Neural cell (in vitro differentiated cells): ENCODE data around the gene CFAP61. TPM values are rescaled to one million over a fixed set of nuclear protein-coding genes. Genes with fewer than 3 reads are reported as not detected.

Experiments used
- H2AFZ ChIP-seq: fragments of 200-600, 300-800 bp; sonication (generic), shearing (Covaris generic); 2 replicates; pipeline ENCODE4 v1.6.0; 2014; ENCODE audit warnings: low read depth, mild to moderate bottlenecking, antibody characterized with exemption, low read length, moderate library complexity
- H3F3A ChIP-seq: fragments of 200-600 bp; shearing (Covaris generic); 2 replicates; pipeline ENCODE4 v1.6.1; 2016; ENCODE audit warnings: mild to moderate bottlenecking, moderate library complexity, mixed read lengths, antibody characterized with exemption, low read length; ENCODE audit not compliant: insufficient read depth, poor library complexity, severe bottlenecking
- H3K27ac ChIP-seq: fragments of 200-600, 300-800 bp; sonication (generic), shearing (Covaris generic); 2 replicates; pipeline ENCODE4 v1.5.1; 2014; ENCODE audit warnings: mild to moderate bottlenecking, low read length, moderate library complexity
- H3K27me3 ChIP-seq: fragments of 300-800, 200-600 bp; sonication (generic), shearing (Covaris generic); 2 replicates; pipeline ENCODE4 v1.6.0; 2014; ENCODE audit warnings: mild to moderate bottlenecking, low read depth, low read length, moderate library complexity; ENCODE audit not compliant: insufficient read depth
- H3K36me3 ChIP-seq: fragments of 300-800, 200-600 bp; sonication (generic), shearing (Covaris generic); 2 replicates; pipeline ENCODE4 v1.5.1; 2014; ENCODE audit warnings: mild to moderate bottlenecking, antibody characterized with exemption, low read length, moderate library complexity; ENCODE audit not compliant: insufficient read depth
- H3K4me2 ChIP-seq: fragments of 300-800, 200-600 bp; sonication (generic), shearing (Covaris generic); 2 replicates; pipeline ENCODE4 v1.6.0; 2014; ENCODE audit warnings: mild to moderate bottlenecking, low read length
- H3K4me3 ChIP-seq: fragments of 300-800, 200-600 bp; sonication (generic), shearing (Covaris generic); 2 replicates; pipeline ENCODE4 v1.5.1; 2014; ENCODE audit warnings: mild to moderate bottlenecking, low read length, moderate library complexity
- H3K79me2 ChIP-seq: fragments of 200-600 bp; shearing (Covaris generic); replicated peaks from 2 replicates; pipeline ENCODE4 v1.6.0; 2014; ENCODE audit warnings: mild to moderate bottlenecking, low read length, moderate library complexity; ENCODE audit not compliant: insufficient read depth
- H3K9ac ChIP-seq: fragments of 300-800, 200-600 bp; sonication (generic), shearing (Covaris generic); 2 replicates; pipeline ENCODE4 v1.6.1; 2016; ENCODE audit warnings: mild to moderate bottlenecking, low read length, mixed read lengths
- H3K9me2 ChIP-seq: fragments of 200-600 bp; shearing (Covaris generic); 2 replicates; pipeline ENCODE4 v1.6.1; 2016; ENCODE audit warnings: mild to moderate bottlenecking, low read length, mixed read lengths; ENCODE audit not compliant: insufficient read depth
- H3K9me3 ChIP-seq: fragments of 200-600, 300-800 bp; sonication (generic), shearing (Covaris generic); 2 replicates; pipeline ENCODE4 v1.6.1; 2016; ENCODE audit warnings: mild to moderate bottlenecking, mixed run types, low read length, moderate library complexity, mixed read lengths
- H4K20me1 ChIP-seq: fragments of 200-600 bp; shearing (Covaris generic); 2 replicates; pipeline ENCODE4 v1.6.1; 2016; ENCODE audit warnings: mild to moderate bottlenecking, mixed run types; ENCODE audit not compliant: insufficient read depth
- EP300 ChIP-seq: fragments of 450-650 bp; conservative IDR thresholded peaks from 2 replicates; pipeline ENCODE4 v1.6.1; 2014; ENCODE audit warnings: antibody characterized with exemption, mild to moderate bottlenecking, moderate library complexity; ENCODE audit not compliant: poor library complexity, severe bottlenecking
- EZH2 ChIP-seq: fragments of 200-600, 300-800 bp; shearing (Covaris generic), sonication (generic); IDR thresholded peaks from 2 replicates; pipeline ENCODE4 v1.6.1; 2014; ENCODE audit warnings: antibody characterized with exemption, low read length, borderline replicate concordance, mild to moderate bottlenecking; ENCODE audit not compliant: insufficient read depth, poor library complexity, severe bottlenecking
- MXI1 ChIP-seq: fragments of 450-650 bp; conservative IDR thresholded peaks from 2 replicates; pipeline ENCODE4 v1.6.1; 2014; ENCODE audit warnings: antibody characterized with exemption, mild to moderate bottlenecking; ENCODE audit not compliant: poor library complexity, severe bottlenecking
- POLR2AphosphoS5 ChIP-seq: IDR thresholded peaks from 2 replicates; pipeline ENCODE4 v1.6.1; 2012
- RAD21 ChIP-seq: fragments of 450-650 bp; conservative IDR thresholded peaks from 2 replicates; pipeline ENCODE4 v1.6.1; 2014; ENCODE audit warnings: antibody characterized with exemption, mild to moderate bottlenecking, moderate library complexity
- SMC3 ChIP-seq: fragments of 450-650 bp; conservative IDR thresholded peaks from 2 replicates; pipeline ENCODE4 v1.6.1; 2014; ENCODE audit warnings: antibody characterized with exemption, mild to moderate bottlenecking, moderate library complexity; ENCODE audit not compliant: poor library complexity
- TAF1 ChIP-seq: IDR thresholded peaks from 2 replicates; pipeline ENCODE4 v1.6.1; 2012; ENCODE audit warnings: low read depth
- polyA plus RNA-seq: library from polyadenylated mRNA; depleted of rRNA; stranded (reverse); fragments of >200 nt; gene quantifications from 2 replicates; pipeline ENCODE4 v1.2.3, GENCODE V29; 2014
- TF ChIP-seq, protein P1 (sequence below): IDR thresholded peaks from 2 replicates; pipeline ENCODE4 v1.6.1; 2012; ENCODE audit warnings: borderline replicate concordance
- TF ChIP-seq, protein P2 (sequence below): fragments of 450-650 bp; IDR thresholded peaks from 2 replicates; pipeline ENCODE4 v1.5.1; 2014; ENCODE audit warnings: antibody characterized with exemption, mild to moderate bottlenecking, moderate library complexity; ENCODE audit not compliant: poor library complexity, severe bottlenecking

The CFAP61 gene
- polyA plus RNA-seq, 1 donor from 2014 or later = 0.42 TPM

GRCh38 chr20:20139403-20139802 lies 87.1 kb downstream of the CFAP61 start:
- H3K9me3 ChIP-seq = no peaks in the 10 kb centered on the region
- no peak overlapping the region for H3K4me2 ChIP-seq
- no peaks in the 10 kb centered on the region for H3K36me3 ChIP-seq
- no peak overlapping the region for H3K27ac ChIP-seq
- H3K4me3 ChIP-seq = no peak overlapping the region
- H3K27me3 ChIP-seq = no peaks in the 10 kb centered on the region
- no peaks in the 10 kb centered on the region for H3K79me2 ChIP-seq
- H3K9ac ChIP-seq = no peak overlapping the region
- no peak overlapping the region for H2AFZ ChIP-seq
- no peaks in the 10 kb centered on the region for H4K20me1 ChIP-seq
- TF ChIP-seq EZH2 = no peak
- TF ChIP-seq EP300 = no peak
- TF ChIP-seq, protein P1, sequence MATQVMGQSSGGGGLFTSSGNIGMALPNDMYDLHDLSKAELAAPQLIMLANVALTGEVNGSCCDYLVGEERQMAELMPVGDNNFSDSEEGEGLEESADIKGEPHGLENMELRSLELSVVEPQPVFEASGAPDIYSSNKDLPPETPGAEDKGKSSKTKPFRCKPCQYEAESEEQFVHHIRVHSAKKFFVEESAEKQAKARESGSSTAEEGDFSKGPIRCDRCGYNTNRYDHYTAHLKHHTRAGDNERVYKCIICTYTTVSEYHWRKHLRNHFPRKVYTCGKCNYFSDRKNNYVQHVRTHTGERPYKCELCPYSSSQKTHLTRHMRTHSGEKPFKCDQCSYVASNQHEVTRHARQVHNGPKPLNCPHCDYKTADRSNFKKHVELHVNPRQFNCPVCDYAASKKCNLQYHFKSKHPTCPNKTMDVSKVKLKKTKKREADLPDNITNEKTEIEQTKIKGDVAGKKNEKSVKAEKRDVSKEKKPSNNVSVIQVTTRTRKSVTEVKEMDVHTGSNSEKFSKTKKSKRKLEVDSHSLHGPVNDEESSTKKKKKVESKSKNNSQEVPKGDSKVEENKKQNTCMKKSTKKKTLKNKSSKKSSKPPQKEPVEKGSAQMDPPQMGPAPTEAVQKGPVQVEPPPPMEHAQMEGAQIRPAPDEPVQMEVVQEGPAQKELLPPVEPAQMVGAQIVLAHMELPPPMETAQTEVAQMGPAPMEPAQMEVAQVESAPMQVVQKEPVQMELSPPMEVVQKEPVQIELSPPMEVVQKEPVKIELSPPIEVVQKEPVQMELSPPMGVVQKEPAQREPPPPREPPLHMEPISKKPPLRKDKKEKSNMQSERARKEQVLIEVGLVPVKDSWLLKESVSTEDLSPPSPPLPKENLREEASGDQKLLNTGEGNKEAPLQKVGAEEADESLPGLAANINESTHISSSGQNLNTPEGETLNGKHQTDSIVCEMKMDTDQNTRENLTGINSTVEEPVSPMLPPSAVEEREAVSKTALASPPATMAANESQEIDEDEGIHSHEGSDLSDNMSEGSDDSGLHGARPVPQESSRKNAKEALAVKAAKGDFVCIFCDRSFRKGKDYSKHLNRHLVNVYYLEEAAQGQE = no peak
- no peak for TF ChIP-seq POLR2AphosphoS5
- no peak for TF ChIP-seq SMC3
- no peak for TF ChIP-seq TAF1
- no peak for TF ChIP-seq RAD21
- TF ChIP-seq, protein P2, sequence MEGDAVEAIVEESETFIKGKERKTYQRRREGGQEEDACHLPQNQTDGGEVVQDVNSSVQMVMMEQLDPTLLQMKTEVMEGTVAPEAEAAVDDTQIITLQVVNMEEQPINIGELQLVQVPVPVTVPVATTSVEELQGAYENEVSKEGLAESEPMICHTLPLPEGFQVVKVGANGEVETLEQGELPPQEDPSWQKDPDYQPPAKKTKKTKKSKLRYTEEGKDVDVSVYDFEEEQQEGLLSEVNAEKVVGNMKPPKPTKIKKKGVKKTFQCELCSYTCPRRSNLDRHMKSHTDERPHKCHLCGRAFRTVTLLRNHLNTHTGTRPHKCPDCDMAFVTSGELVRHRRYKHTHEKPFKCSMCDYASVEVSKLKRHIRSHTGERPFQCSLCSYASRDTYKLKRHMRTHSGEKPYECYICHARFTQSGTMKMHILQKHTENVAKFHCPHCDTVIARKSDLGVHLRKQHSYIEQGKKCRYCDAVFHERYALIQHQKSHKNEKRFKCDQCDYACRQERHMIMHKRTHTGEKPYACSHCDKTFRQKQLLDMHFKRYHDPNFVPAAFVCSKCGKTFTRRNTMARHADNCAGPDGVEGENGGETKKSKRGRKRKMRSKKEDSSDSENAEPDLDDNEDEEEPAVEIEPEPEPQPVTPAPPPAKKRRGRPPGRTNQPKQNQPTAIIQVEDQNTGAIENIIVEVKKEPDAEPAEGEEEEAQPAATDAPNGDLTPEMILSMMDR = no peak
- TF ChIP-seq MXI1 = no peak
- no peaks in the 10 kb centered on the region for H3K9me2 ChIP-seq
- no peaks in the 10 kb centered on the region for H3F3A ChIP-seq

GRCh38 chr20:20143165-20143564 lies 90.8 kb downstream of the CFAP61 start:
- no peaks in the 10 kb centered on the region for H3K79me2 ChIP-seq
- no peak for TF ChIP-seq EZH2
- no peak for TF ChIP-seq RAD21
- TF ChIP-seq, protein P2 = no peak
- no peak for TF ChIP-seq MXI1
- TF ChIP-seq, protein P1 = no peak
- no peak for TF ChIP-seq POLR2AphosphoS5
- TF ChIP-seq TAF1 = no peak
- TF ChIP-seq SMC3 = no peak
- TF ChIP-seq EP300 = no peak
- no peaks in the 10 kb centered on the region for H3K36me3 ChIP-seq
- no peaks in the 10 kb centered on the region for H3K9me2 ChIP-seq
- no peak overlapping the region for H2AFZ ChIP-seq
- no peak overlapping the region for H3K4me3 ChIP-seq
- H3K4me2 ChIP-seq = no peak overlapping the region
- H3K27ac ChIP-seq = no peak overlapping the region
- H3K9me3 ChIP-seq = no peaks in the 10 kb centered on the region
- no peaks in the 10 kb centered on the region for H4K20me1 ChIP-seq
- no peak overlapping the region for H3K9ac ChIP-seq
- no peaks in the 10 kb centered on the region for H3K27me3 ChIP-seq
- H3F3A ChIP-seq = no peaks in the 10 kb centered on the region
